Stimulated activated CD8-positive, alpha-beta memory T cell treated with anti-CD3 and anti-CD28 coated beads, Interleukin-7, amount 100 ng/mL, for 48 hours (primary cell): ENCODE data around the gene SCYGR1.
"Not testable (repeated sequence)": the region's sequence is repeated elsewhere in the genome, so short reads cannot be mapped to it uniquely, and the experiment has no call there.

Experiments used
- DNase-seq, 2 donors: peaks; one replicate each; pipeline ENCODE4 v3.0.0-alpha.2; 2020; ENCODE audit warnings: low read depth in 1 of 2; ENCODE audit errors: extremely low read depth in 1 of 2

The SCYGR1 gene, protein sequence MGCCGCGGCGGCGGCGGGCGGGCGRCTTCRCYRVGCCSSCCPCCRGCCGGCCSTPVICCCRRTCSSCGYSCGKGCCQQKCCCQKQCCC

DNA sequence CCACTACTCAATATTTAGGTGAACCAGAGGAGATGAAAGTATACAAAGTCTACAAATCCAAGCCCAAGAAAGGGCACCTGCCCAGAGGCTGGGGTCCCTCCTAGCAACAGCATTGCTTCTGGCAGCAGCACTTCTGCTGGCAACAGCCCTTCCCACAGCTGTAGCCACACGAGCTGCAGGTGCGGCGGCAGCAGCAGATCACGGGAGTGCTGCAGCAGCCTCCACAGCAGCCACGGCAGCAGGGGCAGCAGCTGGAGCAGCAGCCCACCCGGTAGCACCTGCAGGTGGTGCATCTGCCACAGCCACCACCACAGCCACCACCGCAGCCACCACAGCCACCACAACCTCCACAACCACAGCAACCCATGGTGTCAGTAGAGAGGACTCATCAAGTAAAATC, at the start of gene SCYGR1:
Gene SCYGR1, minus strand, starts transcription at position 367 of the 400 bp plus-strand sequence. Its CDS starts 0 bp downstream, at position 367.
- not testable (repeated sequence) for DNase-seq

DNA sequence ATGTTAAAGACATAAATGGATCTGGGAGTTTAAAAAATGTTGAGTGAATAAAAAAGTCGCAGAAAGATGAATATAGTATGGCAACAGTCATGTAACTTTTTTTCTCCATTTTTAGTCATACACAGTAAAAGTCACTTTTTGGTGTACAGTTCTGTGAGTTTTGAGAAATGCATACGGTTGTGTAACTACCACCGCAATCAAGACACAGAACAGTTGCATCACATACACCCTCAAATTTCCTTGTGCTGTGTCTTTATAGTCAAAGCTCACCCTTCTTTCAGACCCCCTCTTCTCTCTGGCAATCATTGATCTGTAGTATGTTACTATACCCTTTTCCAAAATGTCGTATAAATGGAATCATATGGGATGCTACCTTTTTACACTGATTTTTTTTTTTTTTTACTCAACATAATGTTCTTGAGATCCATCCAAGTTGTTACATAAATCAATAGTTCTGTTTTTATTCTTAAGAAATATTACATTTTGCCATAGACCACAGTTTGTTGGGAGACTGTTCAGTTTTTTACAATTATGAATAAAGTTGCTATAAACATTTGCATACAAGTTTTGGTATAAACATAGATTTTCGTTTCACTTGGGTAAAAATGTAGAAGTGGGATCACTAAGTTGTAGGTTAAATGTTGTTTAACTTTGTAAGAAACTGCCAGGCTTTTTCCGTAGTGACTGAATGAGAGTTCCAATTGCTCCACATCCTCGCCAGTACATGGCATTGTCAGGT, 48.9 kb upstream of the SCYGR1 start:
- DNase-seq: no peak

DNA sequence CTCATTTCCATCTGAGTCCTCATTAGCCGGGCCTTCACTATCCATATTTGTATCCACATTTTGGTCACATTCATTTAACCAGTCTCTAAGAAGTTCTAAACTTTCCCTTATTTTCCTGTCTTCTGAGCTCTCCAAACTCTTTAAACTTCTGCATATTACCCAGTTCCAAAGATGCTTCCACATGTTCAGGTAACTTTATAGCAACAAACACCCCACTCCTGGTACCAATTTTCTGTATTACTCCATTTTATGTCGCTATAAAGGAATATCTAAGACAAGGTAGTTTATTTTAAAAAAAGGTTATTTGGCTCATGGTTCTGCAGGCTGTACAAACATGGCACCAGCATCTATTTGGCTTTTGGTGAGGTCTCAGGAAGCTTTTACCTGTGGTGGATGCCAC, 45.4 kb upstream of the SCYGR1 start:
- no peak for DNase-seq

DNA sequence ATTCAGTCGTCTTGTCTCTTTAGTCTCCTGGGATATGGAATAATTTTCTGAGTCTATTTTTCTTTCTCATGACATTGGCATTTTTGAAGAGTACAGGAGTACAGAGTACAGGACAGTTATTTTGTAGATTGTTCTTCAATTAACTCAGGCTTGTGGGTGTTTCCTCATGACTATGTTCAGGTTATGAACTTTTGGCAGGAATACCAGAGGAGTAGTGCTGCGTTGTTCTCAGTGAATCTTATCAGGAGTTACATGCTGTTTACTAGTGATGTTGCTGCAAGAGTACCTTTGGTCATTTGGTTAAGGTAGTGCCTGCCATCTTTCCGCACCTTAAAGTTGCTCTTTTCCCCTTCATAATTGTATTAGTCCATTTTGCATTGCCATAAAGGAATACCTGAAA, 42.9 kb upstream of the SCYGR1 start:
- DNase-seq: no peak

DNA sequence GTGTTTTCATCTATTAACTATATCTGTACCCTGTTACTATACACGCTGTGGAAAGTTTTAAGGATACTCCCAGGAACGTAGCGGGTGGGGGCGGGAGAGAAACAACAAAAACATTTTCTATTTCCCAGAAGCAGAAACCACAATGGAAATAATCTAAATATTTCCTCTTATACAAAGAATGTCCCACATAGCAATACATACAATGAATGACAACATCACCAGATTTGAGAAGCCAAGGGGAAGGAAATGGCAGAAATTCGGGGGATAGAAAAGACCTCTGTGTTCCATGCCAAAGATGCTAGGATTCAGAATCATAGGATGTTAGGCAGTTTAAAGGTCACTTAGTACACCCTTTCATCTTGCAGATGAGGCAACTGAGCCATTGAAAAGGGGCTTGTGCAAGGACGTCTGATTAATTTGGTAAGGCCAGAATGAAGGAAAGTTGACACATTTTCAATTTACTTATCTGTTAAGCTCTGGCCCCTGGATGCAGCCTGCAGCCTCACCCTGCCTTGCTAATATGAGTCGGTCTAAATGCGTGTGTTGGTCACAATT, 41.1 kb upstream of the SCYGR1 start:
- DNase-seq: no peak

DNA sequence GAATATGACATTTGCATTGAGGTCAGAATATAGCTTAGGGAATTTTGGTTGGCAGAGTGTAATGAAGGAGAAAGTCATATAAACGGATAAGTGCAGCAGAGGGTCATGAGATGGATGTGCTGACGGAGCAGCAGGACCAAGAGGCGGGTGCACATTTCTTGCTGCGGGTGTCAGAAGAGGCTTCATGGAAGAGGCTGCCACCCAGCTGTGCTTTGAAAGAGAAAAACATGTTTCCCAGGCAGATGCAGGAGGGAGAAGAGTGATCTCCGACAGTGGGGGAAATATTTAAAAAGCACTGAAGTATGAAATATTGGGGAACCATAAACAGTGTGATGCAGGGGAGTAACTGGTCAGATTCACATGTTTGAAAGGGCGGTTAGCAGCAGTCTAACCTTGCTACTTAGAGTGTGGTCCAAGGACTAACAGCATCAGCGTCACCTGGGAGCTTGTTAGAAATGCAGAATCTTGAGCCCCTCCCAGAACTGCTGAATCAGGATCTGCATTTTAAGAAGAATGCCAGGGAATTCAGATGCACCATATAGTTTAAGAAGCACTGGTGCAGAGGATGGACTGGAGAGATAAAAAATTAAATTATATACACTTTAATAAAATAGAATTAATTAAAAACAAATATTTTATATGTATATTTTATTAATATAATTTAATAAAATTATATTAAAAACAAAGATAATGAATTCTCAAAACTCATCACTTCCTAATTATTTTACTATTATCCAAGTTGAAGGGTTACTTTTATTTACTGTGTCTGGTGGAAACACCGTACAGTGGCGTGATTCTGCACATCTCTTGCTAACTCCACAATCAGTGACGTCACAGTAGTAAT, 36.1 kb upstream of the SCYGR1 start:
- DNase-seq: no peak

DNA sequence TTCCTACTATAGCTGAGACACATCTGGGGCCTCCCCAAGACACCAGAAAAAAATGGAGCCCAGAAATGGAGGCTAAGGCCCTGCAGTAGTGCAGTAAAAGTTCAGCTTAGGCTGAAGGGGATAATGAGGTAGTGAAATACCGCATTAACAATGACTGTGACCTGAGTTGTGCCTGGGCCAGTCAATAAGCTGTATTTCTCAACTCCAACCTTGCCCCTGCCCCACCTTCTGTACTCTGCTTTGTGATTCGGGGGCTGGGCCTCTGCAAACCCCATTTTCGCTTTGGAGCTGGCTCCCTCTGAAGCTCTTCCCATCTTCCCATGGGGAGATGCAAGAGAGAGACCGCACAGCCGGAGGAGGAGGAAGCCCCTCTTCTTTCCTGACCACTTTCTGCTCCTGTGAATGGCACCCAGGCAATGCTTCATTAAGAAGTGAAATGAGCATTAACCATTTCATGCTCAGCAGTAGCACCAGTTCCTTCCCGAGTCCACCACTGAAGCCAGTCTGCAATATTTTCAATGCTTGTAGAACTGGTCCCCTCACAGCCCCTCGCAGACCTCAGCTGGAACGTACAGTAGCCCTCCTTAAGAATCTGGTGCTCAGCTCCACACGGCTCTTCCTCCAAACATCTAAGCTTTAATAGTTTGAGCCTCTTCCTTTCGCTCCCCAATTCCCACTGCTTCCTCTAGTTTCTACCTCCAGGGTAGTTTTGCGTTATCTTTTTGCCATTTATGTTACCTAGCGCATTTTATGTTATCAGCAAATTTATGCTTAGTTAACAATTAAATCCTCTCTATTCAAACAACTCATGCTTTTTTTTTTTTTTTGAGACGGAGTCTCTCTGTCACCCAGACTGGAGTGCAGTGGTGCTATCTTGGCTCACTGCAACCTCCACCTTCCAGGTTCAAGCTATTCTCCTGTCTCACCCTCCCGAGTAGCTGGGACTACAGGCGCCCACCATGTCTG, 32.6 kb upstream of the SCYGR1 start:
- DNase-seq: no peak

DNA sequence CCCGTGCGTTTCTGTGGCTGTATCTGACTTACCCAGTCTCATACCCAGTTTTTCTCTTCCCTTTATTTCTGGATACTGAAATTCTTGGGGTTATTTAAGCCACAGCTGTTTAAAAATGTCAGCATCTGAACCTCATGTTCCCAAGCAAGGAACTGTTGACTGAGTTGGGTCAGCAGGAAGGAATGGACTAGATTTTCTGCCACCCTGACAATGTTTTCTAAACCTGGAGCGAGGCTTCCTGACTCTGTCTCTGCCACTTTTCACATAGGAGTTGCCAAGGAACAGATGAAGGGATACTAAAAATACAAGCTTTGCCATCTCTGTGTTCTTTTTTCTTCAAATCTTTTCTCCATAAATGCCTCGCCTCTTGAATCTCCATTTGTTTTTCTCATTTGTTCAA, 29.0 kb upstream of the SCYGR1 start:
- no peak for DNase-seq

DNA sequence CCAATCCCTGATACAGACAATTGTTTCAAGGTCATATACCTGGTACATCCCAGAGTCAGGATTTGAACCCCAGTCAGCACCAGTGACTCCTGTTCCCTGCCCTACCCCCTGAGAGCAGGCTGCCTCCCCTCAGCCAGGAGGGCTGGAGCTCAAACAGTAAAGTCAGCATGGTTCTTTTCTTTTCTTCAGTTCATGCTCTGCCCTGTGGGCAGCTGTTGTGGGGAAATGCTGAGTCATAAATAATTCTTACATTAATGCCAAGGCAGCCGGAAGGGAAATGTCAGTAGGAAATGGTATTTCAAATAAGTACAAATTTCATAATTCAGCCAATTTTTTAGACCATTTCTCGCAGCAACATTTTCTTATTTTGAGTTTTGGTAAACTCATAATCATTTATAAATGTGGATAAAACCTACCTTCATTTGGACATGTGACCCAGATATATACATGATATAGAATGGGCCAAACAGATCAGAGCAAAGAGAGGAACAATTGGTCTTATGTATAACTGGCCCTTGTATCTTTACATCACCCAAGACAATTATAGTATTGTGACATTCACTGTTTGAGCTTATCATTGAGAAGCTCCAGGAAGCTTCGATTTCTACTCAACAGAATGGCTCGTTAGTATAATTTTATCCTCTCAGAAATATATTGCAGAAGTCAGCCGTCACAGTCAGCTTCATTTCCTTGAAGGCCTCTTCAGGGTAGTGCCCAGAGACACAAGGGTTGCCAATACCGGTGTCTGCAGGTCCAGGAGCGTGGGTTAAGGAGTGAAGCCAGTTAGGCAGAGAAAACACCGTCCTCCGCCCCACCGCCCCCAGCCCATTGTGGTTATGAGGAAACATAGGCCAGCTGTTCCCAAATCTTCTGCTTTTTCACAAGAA, 28.0 kb upstream of the SCYGR1 start:
- DNase-seq: no peak

DNA sequence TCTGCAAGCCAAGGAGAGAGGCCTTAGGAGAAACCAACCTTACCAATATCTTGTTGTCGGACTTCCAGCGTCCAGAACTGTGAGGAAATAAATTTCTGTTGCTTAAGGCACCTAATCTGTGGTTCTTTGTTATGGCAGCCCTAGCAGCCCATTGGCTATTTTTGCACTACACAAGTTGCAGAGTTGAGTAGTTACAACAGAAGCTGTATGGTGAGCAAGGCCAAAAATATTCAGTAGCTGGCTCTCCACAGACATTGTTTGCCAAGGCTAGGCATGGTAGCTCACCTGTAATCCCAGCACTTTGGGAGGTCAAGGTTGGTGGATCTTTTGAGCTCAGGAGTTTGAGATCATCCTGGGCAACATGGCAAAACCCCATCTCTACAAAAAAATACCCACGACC, 27.1 kb upstream of the SCYGR1 start:
- no peak for DNase-seq

DNA sequence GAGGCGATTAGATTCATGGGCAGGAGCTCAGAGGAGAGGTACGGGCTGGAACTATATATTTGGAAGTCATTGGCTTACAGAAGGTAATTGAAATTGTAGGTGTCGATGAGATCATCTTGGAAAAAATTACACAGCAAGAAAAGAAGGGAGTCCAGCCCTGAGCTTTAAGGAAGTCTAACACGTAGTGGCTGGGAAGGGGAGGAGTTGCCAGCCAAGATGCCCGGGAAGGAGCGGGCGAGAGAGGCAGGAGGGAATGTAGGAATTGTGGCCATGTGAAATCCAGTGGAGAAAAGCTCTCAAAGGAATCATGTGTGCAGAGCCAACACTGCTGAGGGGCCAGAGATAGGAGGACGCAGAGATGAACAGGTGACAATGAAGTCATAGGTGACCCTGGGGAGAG, 25.6 kb upstream of the SCYGR1 start:
- DNase-seq: no peak

DNA sequence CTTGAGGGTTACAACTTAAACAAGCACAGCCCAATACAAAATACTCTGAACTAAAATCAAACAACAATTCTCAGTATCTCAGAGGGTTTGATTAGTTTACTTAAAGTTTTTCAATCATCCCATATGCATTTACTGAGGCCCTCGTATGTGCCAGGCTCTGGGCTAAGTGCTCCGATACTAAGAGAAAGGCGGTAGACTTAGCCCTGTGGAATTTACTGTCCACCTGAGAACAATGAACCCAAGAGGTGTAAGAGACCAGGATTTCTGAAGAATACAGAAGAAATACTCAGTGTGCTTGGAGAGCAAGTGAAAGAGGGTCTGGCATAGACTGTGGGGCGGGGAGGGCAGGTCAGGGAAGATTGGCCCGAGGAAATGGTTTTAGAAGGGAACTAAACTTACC, 25.1 kb upstream of the SCYGR1 start:
- no peak for DNase-seq

DNA sequence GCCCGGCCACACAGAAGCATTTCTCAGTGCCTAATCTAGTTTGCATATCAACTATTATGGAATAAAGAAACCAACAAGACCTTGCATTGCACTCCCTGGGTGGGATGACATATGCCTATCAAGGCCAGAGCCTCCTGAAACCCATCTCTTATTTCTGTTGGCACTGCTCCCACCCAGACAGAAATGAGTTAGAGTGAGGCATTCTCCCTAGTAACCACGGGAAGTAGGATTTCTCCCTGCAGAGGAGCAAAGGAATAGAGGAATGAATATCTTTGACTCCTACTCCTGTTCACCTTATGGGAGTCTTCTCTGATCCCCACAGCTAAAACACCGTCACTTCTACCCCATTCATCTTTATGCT, 24.2 kb upstream of the SCYGR1 start:
- DNase-seq: no peak

DNA sequence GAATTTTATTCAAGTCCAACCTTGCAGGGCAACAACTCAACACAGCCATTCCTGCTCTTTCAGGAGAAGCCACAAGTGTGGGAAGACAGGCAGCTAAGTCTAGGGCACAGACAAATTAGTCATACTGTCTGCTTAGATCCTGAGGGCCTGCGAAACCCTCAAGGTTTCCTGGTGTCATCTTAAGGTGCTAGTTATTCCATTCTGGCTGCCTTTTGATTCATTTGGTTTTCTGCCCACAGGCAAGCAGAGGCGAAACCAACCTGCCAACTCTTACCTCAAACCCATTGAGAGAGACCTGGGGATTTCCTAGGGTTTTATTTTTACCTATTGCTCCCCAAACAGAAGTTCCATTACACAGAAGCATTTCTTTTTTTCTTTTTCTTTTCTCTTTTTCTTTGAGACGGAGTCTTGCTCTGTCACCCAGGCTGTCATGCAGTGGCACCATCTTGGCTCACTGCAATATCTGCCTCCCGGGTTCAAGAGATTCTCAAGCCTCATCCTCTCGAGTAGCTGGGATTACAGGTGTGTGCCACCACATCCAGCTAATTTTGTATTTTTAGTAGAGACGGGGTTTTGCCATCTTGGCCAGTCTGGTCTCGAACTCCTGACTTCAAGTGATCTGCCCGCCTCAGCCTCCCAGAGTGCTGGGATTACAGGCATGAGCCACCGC, 23.7 kb upstream of the SCYGR1 start:
- peak; percentile 24 to 73 for DNase-seq

DNA sequence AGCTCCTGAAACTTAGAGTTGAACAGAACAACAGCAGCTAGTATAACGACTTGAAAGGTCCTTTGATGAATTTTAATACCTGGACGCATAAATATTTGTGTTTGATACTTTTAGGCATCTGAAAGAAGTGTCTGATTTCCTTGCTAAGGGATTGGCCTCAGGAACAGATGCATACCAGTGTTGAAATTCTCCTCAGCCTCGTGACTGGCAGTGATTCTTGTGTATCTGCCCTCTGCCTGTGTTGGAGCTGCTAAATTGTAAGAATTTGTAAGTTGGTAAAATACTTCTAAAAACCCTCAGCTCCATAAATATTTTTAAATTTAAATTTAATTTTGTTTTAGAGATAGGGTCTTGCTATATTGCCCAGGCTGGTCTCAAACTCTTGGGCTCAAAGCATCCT, 22.4 kb upstream of the SCYGR1 start:
- no peak for DNase-seq

DNA sequence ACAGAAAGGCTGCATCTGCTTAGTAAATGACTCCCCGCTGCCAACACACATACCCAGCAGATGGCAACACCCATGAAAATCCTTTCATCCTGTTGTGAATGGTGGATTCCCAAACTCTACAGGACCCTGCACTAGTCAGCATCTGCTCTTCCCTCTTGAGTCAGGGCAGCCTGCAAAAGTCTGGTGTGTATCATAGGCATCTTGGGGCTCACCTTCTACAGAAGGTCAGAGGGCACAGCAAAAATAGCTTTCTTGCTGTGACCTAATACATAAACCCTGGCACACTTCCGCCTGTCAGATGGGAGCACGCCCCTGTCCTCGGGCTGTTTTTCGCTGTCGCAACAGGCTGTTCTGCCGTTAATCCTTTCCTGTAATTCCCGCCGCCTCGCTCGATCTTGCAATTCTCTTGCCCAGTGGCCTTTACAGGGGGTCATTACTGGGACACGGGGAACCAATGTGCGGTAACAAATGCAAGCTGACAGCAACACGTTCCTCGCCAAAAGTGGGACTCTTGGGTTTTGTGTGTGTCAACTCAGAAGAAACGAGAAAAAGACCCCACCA, 19.9 kb upstream of the SCYGR1 start:
- DNase-seq: no peak

DNA sequence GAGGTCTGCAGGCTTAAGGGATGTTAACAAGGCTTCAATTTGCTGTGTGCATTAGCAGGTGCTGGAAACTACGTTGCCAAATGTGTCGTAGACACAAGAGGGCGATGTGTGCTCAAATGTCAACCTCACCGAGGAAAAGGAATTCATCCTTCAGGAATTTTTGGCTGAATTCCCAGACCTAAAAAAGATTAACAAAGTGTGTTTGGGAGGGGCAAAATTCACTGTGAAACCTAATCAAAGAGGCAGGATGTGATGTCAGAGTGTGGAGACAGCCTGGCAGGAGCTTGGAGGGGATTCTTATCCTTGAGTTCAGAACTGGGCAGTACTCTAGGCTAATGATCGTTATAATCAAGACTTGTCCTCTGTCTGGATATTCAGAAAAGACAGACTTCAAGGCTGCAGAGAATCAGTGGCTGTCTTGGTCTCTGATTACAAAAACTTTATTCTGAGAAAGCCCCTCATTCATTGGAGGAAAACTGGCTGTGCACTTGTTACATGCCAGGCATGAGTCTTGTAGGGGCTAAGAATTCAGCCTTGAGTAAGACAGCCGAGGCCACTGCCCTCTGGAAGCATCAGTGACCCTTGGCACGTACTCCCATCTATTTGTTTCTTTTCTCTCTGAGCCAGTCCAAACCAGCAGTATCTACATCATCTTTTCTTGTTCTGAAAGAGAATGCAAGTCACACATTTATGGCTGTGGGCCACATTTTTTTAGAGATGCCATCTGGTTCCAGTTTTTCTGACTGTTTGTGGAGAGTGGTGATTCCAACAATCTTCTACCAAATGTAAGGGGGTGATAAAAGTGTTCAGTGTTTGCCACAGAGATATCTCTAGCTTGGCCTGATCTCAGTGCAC, 18.7 kb upstream of the SCYGR1 start:
- DNase-seq: no peak
